ENCODE data around the gene ARID5B. TPM values are rescaled to one million over a fixed set of nuclear protein-coding genes. Genes with fewer than 3 reads are reported as not detected.
"Not testable (repeated sequence)": the region's sequence is repeated elsewhere in the genome, so short reads cannot be mapped to it uniquely, and the experiment has no call there.

ARID5B gene
- total RNA-seq, 2 experiments from 2014 or later, result 86.3 to 87.1 TPM

- intact Hi-C loops (cut with micrococcal nuclease), result loop anchor here (1.0 kb wide), 1 partner anchor 12 kb away; no protein-coding TSS in a partner anchor
- DNase-seq; H3K9me3 Mint-ChIP-seq; H3K27me3 Mint-ChIP-seq (ENCODE audit: low read depth); H3K4me3 Mint-ChIP-seq; H3K27ac Mint-ChIP-seq; CTCF ChIA-PET: not testable (repeated sequence)
- peaks cover 77% of the 10 kb centered on the region for H3K36me3 Mint-ChIP-seq (ENCODE audit: low read depth)
- H3K4me1 Mint-ChIP-seq (ENCODE audit: low read depth), result peaks cover 80% of the 10 kb centered on the region
Measured at GRCh38 chr10:61976951-61977721, 75.6 kb downstream of the ARID5B start.

- Mint-ChIP-seq H3K4me1 (ENCODE audit: low read depth) (peaks cover 78% of the 10 kb centered on the region), H3K9me3 (peaks cover 8% of the 10 kb centered on the region), H3K4me3 (no peak overlapping the region), H3K27me3 (ENCODE audit: low read depth) (no peaks in the 10 kb centered on the region), H3K36me3 (ENCODE audit: low read depth) (peaks cover 77% of the 10 kb centered on the region), H3K27ac (no peak overlapping the region)
- intact Hi-C loops (cut with micrococcal nuclease), result no loop called here
- CTCF ChIA-PET, result no interaction called here
- no peak for DNase-seq
Measured at GRCh38 chr10:61978965-61979364, 77.5 kb downstream of the ARID5B start.

DNA sequence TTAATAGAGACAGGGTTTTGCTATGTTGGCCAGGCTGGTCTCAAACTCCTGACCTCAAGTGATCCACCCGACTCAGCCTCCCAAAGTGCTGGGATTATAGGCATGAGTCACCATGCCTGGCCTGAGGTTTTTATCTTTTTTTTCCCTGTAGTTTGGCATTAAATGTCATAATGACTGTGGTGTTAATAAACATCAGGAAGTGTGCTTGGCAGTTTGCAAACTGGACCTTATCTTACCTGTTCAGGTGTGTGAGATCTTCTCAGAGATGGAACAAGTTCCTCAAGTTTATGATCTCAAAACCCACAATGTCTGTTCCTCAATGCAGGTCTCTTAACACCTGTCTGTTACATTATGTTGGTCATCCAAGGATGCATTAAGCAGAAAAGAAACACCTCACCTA lies 80.0 kb downstream of the ARID5B start:
- Mint-ChIP-seq H3K9me3 (peaks cover 5% of the 10 kb centered on the region), H3K27me3 (ENCODE audit: low read depth) (no peaks in the 10 kb centered on the region), H3K27ac (no peak overlapping the region), H3K4me1 (ENCODE audit: low read depth) (peaks cover 87% of the 10 kb centered on the region), H3K36me3 (ENCODE audit: low read depth) (peaks cover 72% of the 10 kb centered on the region), H3K4me3 (no peak overlapping the region)
- DNase-seq, result no peak
- CTCF ChIA-PET, result no interaction called here
- intact Hi-C loops (cut with micrococcal nuclease), result no loop called here

DNA sequence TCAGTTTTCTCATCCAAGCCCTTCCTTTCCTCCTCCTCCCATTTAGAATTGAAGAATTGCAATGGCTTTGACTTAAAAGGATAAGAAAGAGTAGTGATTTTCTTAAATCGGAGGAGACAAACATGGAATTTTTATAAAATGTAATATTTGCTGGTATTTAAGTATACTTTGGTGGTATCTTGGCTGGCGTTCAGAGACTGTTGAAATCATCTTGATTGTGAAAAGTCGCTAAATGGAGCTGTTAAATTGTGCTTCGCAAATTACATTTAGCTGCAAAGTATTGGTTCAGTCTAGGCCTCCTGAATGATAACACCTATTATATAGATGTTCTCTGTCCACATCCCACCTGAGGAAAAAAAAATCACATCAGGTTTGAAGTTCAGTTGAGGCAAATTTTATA lies 81.8 kb downstream of the ARID5B start:
- H3K27ac Mint-ChIP-seq, result peak overlapping the region; percentile 65
- peaks cover 93% of the 10 kb centered on the region for H3K4me1 Mint-ChIP-seq (ENCODE audit: low read depth)
- intact Hi-C loops (cut with micrococcal nuclease), result no loop called here
- CTCF ChIA-PET, result no interaction called here
- no peak overlapping the region for H3K4me3 Mint-ChIP-seq
- DNase-seq, result no peak
- no peaks in the 10 kb centered on the region for H3K9me3 Mint-ChIP-seq
- H3K27me3 Mint-ChIP-seq (ENCODE audit: low read depth), result no peaks in the 10 kb centered on the region
- H3K36me3 Mint-ChIP-seq (ENCODE audit: low read depth), result peaks cover 63% of the 10 kb centered on the region

GRCh38 chr10:61984803-61985418 lies 83.4 kb downstream of the ARID5B start:
- CTCF ChIA-PET, result no interaction called here
- no peak overlapping the region for H3K4me3 Mint-ChIP-seq
- DNase-seq, result no peak
- peaks cover 56% of the 10 kb centered on the region for H3K36me3 Mint-ChIP-seq (ENCODE audit: low read depth)
- H3K27me3 Mint-ChIP-seq (ENCODE audit: low read depth), result no peaks in the 10 kb centered on the region
- peaks cover 90% of the 10 kb centered on the region for H3K4me1 Mint-ChIP-seq (ENCODE audit: low read depth)
- peak overlapping the region; percentile 96 for H3K27ac Mint-ChIP-seq
- H3K9me3 Mint-ChIP-seq, result no peaks in the 10 kb centered on the region
- intact Hi-C loops (cut with micrococcal nuclease), result no loop called here

- H3K4me3 Mint-ChIP-seq, result no peak overlapping the region
- CTCF ChIA-PET, result interaction anchor here (1.2 kb wide), 1 partner anchor 84 kb away, joined by 3 read pairs; no protein-coding TSS in a partner anchor
- no peaks in the 10 kb centered on the region for H3K27me3 Mint-ChIP-seq (ENCODE audit: low read depth)
- H3K4me1 Mint-ChIP-seq (ENCODE audit: low read depth), result peaks cover 90% of the 10 kb centered on the region
- no peak for DNase-seq
- no peaks in the 10 kb centered on the region for H3K9me3 Mint-ChIP-seq
- peaks cover 55% of the 10 kb centered on the region for H3K36me3 Mint-ChIP-seq (ENCODE audit: low read depth)
- intact Hi-C loops (cut with micrococcal nuclease), result no loop called here
- peak overlapping the region; percentile 96 for H3K27ac Mint-ChIP-seq
Measured at GRCh38 chr10:61985715-61986114, 84.2 kb downstream of the ARID5B start.

- no peaks in the 10 kb centered on the region for H3K27me3 Mint-ChIP-seq (ENCODE audit: low read depth)
- CTCF ChIA-PET, result interaction anchor here (0.6 to 1.2 kb wide), 6 partner anchors 45 to 259 kb away, joined by 3 to 4 read pairs (median 3); no protein-coding TSS in a partner anchor
- H3K36me3 Mint-ChIP-seq (ENCODE audit: low read depth), result peaks cover 58% of the 10 kb centered on the region
- no peaks in the 10 kb centered on the region for H3K9me3 Mint-ChIP-seq
- H3K27ac Mint-ChIP-seq, result peak overlapping the region; percentile 96
- intact Hi-C loops (cut with micrococcal nuclease), result no loop called here
- peaks cover 92% of the 10 kb centered on the region for H3K4me1 Mint-ChIP-seq (ENCODE audit: low read depth)
- H3K4me3 Mint-ChIP-seq, result no peak overlapping the region
- DNase-seq, result no peak
Measured at GRCh38 chr10:61986382-61986781, 84.9 kb downstream of the ARID5B start.

DNA sequence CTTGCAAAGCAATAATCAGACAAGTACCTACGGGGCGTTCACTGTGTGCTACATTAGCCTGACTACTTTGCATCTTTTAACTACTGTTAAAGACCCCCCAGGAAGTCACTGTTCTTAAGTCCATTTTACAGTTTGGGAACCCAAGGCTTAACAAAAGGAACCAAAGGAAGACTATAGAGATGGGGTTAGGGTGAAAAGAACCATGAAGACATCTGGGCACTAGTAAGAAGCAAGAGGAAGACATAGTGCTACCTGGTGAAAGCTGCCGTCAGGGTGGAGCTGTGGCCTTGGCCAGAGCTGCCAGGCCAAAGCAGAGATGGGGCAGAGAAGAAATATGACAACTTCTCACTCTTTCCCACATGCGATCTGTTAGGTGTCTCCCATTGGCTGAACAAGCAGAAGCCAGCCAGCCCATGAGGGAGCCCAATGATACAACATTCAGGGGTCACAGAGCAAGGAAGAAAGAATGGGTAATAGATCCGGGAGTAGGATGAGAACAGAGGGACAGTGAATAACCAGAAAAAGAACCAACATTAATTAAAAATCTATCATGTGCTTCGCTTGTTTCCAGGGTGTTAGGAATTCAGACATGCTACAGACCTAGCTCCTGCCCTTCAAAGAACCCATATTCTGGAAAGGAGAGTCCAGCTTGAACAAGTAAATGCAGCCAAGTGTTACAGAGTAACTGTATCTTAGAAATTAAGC lies 85.4 kb downstream of the ARID5B start:
- Mint-ChIP-seq H3K4me1 (ENCODE audit: low read depth) (peaks cover 92% of the 10 kb centered on the region), H3K4me3 (peak overlapping the region; percentile 11), H3K36me3 (ENCODE audit: low read depth) (peaks cover 60% of the 10 kb centered on the region), H3K9me3 (no peaks in the 10 kb centered on the region), H3K27ac (peak overlapping the region; percentile 96), H3K27me3 (ENCODE audit: low read depth) (no peaks in the 10 kb centered on the region)
- intact Hi-C loops (cut with micrococcal nuclease), result no loop called here
- DNase-seq, result no peak
- CTCF ChIA-PET, result interaction anchor here (0.6 to 2.1 kb wide), 8 partner anchors 46 to 258 kb away, joined by 3 to 9 read pairs (median 4); no protein-coding TSS in a partner anchor

DNA sequence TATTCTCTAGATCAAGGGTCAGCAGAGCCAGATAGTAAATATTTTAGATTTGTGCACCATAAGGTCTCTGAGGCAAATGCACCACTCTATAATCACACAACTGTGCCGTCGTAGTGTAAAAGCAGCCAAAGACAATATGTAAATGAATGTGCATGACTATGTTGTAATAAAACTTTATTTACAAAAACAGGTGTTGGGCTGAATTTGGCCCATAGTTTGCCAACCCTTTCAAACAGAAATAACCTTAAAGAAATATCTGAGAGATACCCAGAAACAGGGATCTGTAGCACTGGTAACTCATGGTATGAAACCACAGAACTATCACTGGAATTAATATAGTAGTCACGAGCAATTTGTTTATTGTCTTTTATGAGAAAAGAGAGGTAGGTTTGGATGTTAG lies 86.0 kb downstream of the ARID5B start:
- CTCF ChIA-PET, result interaction anchor here (0.7 to 2.1 kb wide), 9 partner anchors 23 to 257 kb away, joined by 3 to 9 read pairs (median 4); no protein-coding TSS in a partner anchor
- Mint-ChIP-seq H3K4me3 (peak overlapping the region; percentile 51), H3K36me3 (ENCODE audit: low read depth) (peaks cover 59% of the 10 kb centered on the region), H3K4me1 (ENCODE audit: low read depth) (peaks cover 92% of the 10 kb centered on the region), H3K27me3 (ENCODE audit: low read depth) (no peaks in the 10 kb centered on the region), H3K9me3 (no peaks in the 10 kb centered on the region), H3K27ac (peak overlapping the region; percentile 96)
- intact Hi-C loops (cut with micrococcal nuclease), result no loop called here
- no peak for DNase-seq

DNA sequence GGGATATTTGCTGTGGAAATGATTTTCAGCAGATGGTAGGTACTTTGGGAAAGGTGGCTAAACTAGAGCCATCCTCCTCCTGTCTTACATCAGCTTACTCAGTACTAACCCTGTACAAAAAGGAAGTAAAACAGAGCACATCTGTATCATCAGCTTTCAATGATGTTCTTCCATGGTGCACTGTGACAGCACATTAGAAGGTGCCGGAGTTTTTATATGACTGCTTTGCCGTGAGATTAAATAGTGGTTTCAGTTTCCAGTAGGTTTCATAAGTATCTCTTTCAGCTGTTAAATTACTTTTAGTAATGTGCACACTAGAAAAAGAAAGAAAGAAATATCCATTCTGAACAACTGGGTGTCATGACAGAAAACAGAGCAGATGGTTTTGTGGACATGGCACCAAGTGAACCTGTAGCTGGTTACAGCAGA lies 86.5 kb downstream of the ARID5B start:
- H3K4me3 Mint-ChIP-seq, result peak overlapping the region; percentile 51
- H3K36me3 Mint-ChIP-seq (ENCODE audit: low read depth), result peaks cover 57% of the 10 kb centered on the region
- no peaks in the 10 kb centered on the region for H3K27me3 Mint-ChIP-seq (ENCODE audit: low read depth)
- H3K9me3 Mint-ChIP-seq, result no peaks in the 10 kb centered on the region
- CTCF ChIA-PET, result interaction anchor here (0.5 to 2.6 kb wide), 12 partner anchors 22 to 257 kb away, joined by 3 to 9 read pairs (median 4); partner anchors contain the start of gene ARID5B
- DNase-seq, result peak; percentile 64
- intact Hi-C loops (cut with micrococcal nuclease), result loop anchor here (1.0 kb wide), 10 partner anchors 23 to 1281 kb away; no protein-coding TSS in a partner anchor
- peaks cover 89% of the 10 kb centered on the region for H3K4me1 Mint-ChIP-seq (ENCODE audit: low read depth)
- peak overlapping the region; percentile 96 for H3K27ac Mint-ChIP-seq

GRCh38 chr10:61989995-61990760 lies 88.7 kb downstream of the ARID5B start:
- no peaks in the 10 kb centered on the region for H3K27me3 Mint-ChIP-seq (ENCODE audit: low read depth)
- DNase-seq, result no peak
- CTCF ChIA-PET, result interaction anchor here (1.0 to 2.6 kb wide), 4 partner anchors 60 to 93 kb away, joined by 3 to 7 read pairs (median 4); no protein-coding TSS in a partner anchor
- peaks cover 91% of the 10 kb centered on the region for H3K4me1 Mint-ChIP-seq (ENCODE audit: low read depth)
- H3K36me3 Mint-ChIP-seq (ENCODE audit: low read depth), result peaks cover 44% of the 10 kb centered on the region
- no peak overlapping the region for H3K4me3 Mint-ChIP-seq
- H3K27ac Mint-ChIP-seq, result peak overlapping the region; percentile 96
- intact Hi-C loops (cut with micrococcal nuclease), result loop anchor here (5.0 kb wide), 1 partner anchor 742 kb away; no protein-coding TSS in a partner anchor
- no peaks in the 10 kb centered on the region for H3K9me3 Mint-ChIP-seq

All from activated naive CD4-positive, alpha-beta T cell treated with anti-CD3 and anti-CD28 coated beads for 36 hours (primary cell).